Midbrain (tissue), 1 donor: ENCODE results near the gene RNPEPL1.

Experiments used
- DNase-seq: peaks from one replicate; lab custom pipeline; 2025; lab: John Stamatoyannopoulos, UW

Gene RNPEPL1

DNA sequence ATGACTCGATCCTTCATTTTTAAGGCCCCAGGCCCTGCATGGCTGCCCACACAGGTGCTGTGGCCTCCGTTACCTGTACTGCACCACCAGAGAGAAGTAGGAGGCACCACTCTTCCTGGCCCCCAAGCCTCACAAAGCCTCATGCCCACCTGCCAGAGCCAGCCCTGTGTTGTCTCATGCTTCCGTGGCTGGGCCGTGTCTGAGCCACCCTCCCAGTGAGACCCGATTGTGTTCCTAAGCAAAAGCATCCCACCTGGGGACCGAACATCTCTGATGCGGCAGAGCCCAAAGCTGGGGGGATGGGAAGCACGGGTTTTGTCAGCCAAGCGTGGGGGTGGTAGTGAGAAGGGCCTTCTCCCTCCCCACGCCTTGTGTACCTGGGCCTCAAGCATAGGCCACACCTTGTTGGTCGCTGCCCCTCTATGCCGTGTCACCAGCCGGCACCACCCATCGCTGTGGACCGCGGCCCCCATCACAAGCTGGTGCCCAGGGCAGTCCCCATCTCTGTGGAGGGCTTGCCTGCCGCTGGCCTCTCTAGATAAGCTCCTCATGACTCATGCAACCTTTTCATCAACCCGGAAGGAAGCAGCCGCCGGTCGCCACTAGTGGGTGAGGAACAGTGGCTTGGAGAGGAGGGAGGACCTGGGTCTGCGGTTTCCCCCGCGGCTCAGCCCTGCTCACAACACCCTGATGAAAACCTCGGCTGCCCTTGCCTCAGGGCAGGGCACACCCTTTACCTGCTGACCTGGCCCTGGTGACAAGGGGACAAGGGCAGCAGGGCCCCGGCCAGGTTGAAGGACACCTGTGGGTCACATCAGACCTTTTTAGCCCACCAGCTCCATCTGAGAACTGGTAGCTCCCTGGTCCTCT lies 2.7 kb upstream of the RNPEPL1 start:
- peak; percentile 3 for DNase-seq

DNA sequence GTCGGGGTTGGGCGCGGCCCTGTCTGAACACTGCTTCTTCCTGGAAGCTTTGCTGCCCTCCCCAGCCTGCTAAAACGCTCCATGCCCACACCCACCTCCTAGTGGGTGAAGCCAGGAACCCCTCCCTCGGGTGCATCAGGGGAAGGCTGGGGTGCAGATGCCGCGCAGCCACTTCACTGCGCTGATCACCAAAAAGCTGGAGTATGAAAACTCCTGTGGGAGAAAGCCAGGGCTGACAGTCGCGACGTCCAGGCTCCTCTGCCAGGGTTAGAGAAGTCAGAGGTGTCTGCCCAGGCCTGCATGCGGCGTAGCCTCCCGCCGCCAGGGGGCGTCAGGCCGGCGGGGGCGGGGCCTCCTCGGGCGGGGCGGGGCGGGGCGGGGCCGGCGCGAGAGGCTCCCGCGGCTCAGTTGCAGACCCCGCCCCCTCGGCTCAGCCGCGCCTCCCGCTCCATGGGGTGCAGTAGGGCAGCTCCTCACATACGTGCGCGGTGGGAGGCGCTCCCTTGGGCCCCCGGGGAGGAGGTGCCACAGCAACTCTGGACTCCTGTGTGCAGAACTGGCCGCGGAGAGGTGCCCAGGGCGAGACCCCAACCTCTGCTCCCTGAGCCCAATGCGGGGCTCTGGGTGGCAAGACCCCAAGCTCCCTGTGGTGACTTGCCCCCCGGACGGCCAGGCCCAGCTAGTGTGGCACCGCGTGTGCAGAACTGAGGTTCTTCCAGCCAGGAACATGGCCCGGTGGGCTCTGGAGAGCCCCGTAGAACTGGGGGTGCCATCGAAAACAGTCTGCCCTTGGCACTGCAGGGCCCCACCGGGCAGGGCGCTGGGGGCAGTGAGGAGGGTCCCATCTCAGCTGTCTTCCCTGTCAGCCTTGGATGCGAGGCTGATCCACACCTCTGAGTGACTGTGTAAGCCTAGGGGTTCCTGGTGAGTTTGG lies 1.8 kb upstream of the RNPEPL1 start:
- DNase-seq = peak; percentile 78

DNA sequence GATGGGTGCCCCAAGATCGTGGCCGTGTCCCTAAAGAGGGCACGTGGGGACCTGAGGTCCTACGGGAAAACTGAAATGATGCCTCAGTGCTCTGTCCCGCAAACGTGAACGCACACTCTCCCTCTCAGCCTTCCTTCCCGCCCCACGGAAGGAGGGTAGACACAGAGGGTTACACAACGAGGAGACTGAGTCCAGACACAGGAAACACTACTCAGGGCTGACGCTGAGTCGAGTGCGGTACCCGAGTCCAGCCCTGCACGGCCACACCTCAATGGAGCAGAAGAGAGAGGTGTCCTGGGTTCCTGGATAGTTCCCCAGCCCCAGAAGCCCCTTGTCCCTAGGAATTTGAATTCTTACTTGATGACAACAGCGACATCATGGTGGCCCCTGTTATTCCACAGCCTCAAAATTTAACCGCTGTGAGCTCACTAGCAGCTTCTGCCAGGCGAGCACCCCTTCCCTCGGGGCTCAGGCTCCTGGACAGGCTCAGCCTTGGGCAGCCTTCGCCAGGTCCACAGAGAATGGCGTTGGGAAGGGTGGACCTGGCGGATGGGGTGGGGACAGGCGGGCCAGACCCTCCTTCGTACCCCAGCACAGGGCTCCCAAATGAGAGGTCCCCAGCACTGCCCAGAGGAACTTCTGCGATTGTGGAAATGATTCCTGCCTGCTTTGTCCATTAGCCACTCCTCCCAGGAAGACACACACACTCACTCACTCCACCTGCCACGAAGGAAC lies 980 bp upstream of the RNPEPL1 start:
- no peak for DNase-seq

- peak; percentile 71 for DNase-seq
Observed at GRCh38 chr2:240568678-240569522, 616 bp downstream of the RNPEPL1 start.

DNA sequence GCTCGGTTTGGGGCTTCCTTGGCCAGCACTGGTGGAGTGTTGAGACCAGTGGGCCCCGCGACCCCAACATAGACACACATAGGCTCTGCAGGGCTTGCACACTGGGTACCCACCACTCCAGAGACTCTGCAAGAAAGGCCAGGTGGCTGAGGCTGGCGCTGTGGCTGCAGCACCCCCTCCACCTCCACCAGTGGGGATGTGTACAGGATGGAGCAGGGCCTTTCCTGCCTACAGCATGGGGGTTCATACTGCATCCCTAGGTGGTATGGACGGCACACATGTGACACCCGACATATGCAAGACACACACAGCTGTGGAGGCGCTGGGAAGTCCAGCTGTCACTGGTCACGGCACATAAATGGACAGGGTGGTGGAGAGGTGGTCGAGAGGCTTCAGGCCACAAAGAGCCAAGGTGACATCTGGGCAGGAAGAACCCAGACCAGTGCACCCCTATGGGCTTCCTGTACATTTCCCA lies 1.3 kb downstream of the RNPEPL1 start:
- DNase-seq = no peak

DNA sequence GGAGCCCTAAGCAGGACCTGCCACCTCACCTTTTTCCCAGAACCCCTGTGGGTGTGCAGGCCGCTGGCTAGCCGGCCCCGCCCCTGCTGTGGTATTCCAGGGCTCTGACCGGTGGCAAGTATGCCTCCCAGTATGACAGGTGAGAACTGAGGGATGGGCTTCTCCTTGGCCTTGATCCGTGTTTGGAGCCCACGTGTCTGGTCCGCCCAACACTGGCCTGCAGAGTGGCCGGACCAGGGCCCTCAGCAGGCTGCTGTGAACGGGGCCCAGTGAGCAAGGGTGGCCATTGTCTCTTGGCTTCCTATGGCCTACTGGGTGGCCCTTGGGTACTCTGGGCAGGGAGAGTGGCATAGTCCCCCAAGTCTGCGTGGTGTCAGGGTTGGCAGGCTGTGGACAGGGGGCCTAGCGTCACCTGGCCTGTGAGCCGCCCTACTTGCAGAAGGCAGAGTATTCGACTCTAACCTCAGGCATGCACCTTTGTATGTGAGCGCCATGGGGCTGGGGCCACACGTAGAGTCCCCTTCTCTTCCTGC lies 1.8 kb downstream of the RNPEPL1 start:
- no peak for DNase-seq

GRCh38 chr2:240570531-240571313 lies 2.4 kb downstream of the RNPEPL1 start:
- DNase-seq = no peak

GRCh38 chr2:240571314-240571973 lies 3.2 kb downstream of the RNPEPL1 start:
- no peak for DNase-seq

DNA sequence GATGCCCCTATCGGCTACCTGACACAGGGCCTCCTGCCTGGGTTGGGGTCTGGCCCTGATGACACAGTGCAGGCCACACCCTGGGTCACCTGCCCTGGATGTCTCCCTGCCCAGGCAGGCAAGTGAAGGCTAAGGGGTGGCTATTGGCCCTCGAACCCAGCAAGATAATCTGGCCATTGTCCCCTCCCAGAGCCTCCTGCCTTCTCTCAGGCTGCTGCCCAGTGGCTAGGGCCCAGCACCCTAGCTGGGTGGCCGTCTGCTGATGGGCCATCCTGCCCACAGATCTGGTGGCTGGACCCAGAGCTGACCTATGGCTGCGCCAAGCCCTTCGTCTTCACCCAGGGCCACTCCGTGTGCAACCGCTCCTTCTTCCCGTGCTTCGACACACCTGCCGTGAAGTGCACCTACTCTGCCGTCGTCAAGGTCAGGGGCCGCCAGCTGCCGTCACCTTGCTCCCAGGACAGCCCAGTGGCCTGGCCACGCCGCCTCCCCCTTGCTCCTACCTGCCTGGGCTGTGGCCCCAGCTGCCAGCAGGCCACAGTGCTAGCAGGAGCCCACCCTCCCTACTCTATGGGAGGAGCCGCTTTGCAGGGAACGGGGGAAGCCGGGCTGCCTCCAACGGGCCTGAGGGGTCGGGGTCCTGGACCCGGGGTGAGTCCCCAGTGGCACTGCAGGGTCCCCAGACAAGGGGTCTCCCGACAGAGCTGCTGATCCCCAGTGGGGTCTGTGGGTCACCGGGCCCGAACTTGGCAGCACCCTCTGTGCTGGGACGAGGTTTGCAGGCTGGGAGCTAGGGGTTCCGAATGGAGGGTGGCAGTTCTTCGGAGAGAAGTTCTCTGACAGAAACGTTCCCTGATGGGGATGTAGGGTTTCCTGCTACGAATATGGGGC lies 4.1 kb downstream of the RNPEPL1 start:
- DNase-seq = no peak

DNA sequence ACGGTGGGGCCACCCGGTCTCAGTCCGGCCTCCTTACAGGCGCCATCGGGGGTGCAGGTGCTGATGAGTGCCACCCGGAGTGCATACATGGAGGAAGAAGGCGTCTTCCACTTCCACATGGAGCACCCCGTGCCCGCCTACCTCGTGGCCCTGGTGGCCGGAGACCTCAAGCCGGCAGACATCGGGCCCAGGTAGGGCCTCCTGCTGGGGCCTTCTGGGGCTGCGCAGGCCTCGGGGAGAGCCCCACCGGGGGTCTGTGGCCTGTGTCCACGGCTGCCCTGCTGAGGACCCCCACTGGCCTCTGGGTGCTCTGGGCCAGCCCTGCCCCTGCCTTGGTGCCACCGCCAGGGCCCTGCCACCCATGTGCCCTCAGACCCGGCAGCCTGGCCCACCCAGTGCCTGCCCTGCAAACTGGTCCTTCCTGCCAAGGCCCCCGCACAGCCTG lies 4.8 kb downstream of the RNPEPL1 start:
- no peak for DNase-seq

- DNase-seq = no peak
Observed at GRCh38 chr2:240573516-240574385, 5.5 kb downstream of the RNPEPL1 start.

- DNase-seq = no peak
Observed at GRCh38 chr2:240574386-240575100, 6.3 kb downstream of the RNPEPL1 start.

- no peak for DNase-seq
Observed at GRCh38 chr2:240575101-240575965, 7.0 kb downstream of the RNPEPL1 start.

GRCh38 chr2:240576036-240576435 lies 7.8 kb downstream of the RNPEPL1 start:
- no peak for DNase-seq

DNA sequence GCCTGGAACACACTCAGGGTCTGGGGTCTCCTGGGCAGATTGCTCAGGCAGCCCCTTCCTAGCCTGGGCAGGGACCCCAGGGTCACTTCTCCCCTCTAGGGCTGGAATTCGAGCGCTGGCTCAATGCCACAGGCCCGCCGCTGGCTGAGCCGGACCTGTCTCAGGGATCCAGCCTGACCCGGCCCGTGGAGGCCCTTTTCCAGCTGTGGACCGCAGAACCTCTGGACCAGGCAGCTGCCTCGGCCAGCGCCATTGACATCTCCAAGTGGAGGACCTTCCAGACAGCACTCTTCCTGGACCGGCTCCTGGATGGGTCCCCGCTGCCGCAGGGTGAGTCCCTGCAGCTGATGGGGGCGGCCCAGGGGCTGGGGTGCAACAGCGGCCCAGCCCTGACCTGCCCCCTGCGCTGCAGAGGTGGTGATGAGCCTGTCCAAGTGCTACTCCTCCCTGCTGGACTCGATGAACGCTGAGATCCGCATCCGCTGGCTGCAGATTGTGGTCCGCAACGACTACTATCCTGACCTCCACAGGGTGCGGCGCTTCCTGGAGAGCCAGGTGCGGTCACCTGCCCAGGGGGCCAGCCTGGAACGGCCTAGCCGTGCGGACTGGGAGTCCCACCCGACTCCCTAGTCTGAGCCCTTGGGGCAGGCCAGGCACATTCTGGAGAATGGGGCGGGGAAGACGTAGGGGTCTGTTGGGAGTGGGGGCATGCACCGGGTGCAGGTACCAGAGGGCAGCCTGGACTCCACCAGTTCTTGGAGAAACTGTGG lies 8.3 kb downstream of the RNPEPL1 start:
- no peak for DNase-seq
